ACC112 (cell line): ENCODE measurements around the gene TUBB3.

Source experiments
- H2AFZ ChIP-seq: fragments of 200-600 bp; sonication (generic); one replicate; pipeline ENCODE4 v1.6.0; 2017; ENCODE audit warnings: antibody characterized with exemption, low read length; ENCODE audit not compliant: unreplicated experiment
- H3K27ac ChIP-seq: fragments of 200-600 bp; sonication (generic); 2 replicates; pipeline ENCODE4 v1.5.1; 2014; ENCODE audit warnings: low read depth, mild to moderate bottlenecking, antibody characterized with exemption, low read length, moderate library complexity
- H3K27me3 ChIP-seq: fragments of 200-600 bp; sonication (generic); 2 replicates; pipeline ENCODE4 v1.6.1; 2014; ENCODE audit warnings: mild to moderate bottlenecking, antibody characterized with exemption, low read length, moderate library complexity, mixed read lengths; ENCODE audit not compliant: insufficient read depth
- H3K36me3 ChIP-seq: fragments of 200-600 bp; sonication (generic); 2 replicates; pipeline ENCODE4 v1.6.1; 2016; ENCODE audit warnings: mild to moderate bottlenecking, antibody characterized with exemption, low read length, moderate library complexity, mixed read lengths; ENCODE audit not compliant: insufficient read depth
- H3K4me1 ChIP-seq: fragments of 200-600 bp; sonication (generic); one replicate; pipeline ENCODE4 v1.6.1; 2016; ENCODE audit warnings: low read length, mixed read lengths; ENCODE audit not compliant: insufficient read depth, unreplicated experiment, control insufficient read depth
- H3K4me3 ChIP-seq: fragments of 200-600 bp; sonication (generic); 2 replicates; pipeline ENCODE4 v1.5.1; 2014; ENCODE audit warnings: mild to moderate bottlenecking, low read depth, low read length
- H3K79me2 ChIP-seq: fragments of 200-600 bp; sonication (generic); one replicate; pipeline ENCODE4 v1.6.0; 2016; ENCODE audit warnings: low read length; ENCODE audit not compliant: control insufficient read depth, unreplicated experiment, insufficient read depth

The TUBB3 gene

GRCh38 chr16:89956505-89957215 is 33.5 kb downstream of the TUBB3 start:
- Histone ChIP-seq H3K4me3 (no peak overlapping the region), H3K27ac (no peak overlapping the region), H3K27me3 (no peaks in the 10 kb centered on the region), H3K36me3 (peaks cover 7% of the 10 kb centered on the region; the same call in 1 of the 2 replicates), H3K4me1 (no peaks in the 10 kb centered on the region), H3K79me2 (peaks cover 3% of the 10 kb centered on the region), H2AFZ (no peak overlapping the region)

DNA sequence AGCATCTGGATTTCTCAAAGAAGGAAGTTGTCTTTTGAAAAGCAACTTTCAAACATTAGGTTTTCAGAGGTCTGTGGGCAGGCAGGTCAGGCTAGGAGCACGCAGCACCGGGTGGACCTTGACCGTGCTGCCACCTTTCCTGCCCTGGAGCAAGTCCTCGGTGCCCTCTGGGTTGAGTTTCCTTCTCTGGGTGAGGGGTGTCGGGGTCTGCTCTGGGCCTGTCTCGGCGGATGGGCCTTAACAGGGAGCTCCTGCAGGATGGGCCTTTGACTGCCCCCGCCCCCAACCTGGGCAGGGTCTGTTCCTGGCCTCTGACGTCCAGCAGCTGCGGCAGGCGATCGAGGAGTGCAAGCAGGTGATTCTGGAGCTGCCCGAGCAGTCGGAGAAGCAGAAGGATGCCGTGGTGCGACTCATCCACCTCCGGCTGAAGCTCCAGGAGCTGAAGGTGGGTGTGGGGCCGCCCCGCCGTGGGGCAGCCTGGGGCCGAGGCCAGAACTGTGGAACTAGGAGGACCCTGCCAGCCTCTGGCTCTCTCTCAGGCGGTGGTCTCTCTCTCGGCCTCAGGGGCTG is 34.2 kb downstream of the TUBB3 start:
- Histone ChIP-seq H3K79me2 (peaks cover 3% of the 10 kb centered on the region), H3K4me3 (no peak overlapping the region), H3K27ac (no peak overlapping the region), H2AFZ (no peak overlapping the region), H3K36me3 (peaks cover 7% of the 10 kb centered on the region; the same call in 1 of the 2 replicates), H3K27me3 (no peaks in the 10 kb centered on the region), H3K4me1 (no peaks in the 10 kb centered on the region)

- H3K79me2 ChIP-seq, result no peaks in the 10 kb centered on the region
- H3K4me1 ChIP-seq, result no peaks in the 10 kb centered on the region
- no peak overlapping the region for H3K4me3 ChIP-seq
- H3K27me3 ChIP-seq, result no peaks in the 10 kb centered on the region
- H3K36me3 ChIP-seq, result peaks cover 7% of the 10 kb centered on the region; the same call in 1 of the 2 replicates
- no peak overlapping the region for H3K27ac ChIP-seq
- H2AFZ ChIP-seq, result no peak overlapping the region
Measured at GRCh38 chr16:89958068-89958467, 34.9 kb downstream of the TUBB3 start.

DNA sequence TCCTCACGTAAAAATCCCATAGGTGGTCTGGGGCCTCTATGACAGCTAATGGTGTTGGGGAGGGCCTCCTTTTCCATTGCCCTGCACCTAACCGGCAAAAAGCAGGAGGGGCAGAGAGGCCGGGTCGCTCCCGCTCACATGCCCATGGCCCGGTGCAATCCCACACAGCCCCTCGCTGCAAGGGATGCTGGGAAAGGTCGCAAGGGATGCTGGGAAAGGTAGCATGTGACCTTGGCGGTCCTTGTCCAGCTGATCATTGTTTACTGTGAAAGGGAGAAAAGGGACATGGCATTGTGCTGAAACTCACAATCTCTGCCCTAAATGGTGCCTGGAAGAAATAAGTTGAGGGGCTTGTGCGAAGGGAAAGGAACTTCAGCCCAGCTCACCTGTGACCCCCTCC is 35.5 kb downstream of the TUBB3 start:
- no peak overlapping the region for H3K4me3 ChIP-seq
- H3K79me2 ChIP-seq, result no peaks in the 10 kb centered on the region
- no peaks in the 10 kb centered on the region for H3K27me3 ChIP-seq
- H2AFZ ChIP-seq, result no peak overlapping the region
- H3K36me3 ChIP-seq, result peaks cover 7% of the 10 kb centered on the region; the same call in 1 of the 2 replicates
- H3K4me1 ChIP-seq, result no peaks in the 10 kb centered on the region
- no peak overlapping the region for H3K27ac ChIP-seq

DNA sequence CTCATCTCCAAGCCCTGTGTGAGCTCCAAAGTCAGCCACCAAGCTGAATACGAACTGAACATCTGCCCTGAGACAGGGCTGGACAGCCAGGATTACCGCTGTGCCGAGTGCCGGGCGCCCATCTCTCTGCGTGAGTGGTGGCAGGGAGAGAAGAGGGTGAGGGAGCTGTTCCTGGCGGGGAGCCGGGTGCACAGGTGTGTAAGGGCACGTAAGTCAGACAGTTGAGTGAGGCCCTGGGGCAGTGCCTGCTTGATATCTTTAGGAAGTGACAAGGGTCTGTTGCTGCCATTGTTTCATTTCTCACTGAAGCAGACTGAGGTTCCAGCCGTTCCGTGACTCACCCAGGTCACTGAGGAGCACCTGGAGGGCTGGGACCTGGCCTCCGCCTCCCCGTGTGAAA is 37.8 kb downstream of the TUBB3 start:
- no peak overlapping the region for H3K27ac ChIP-seq
- H2AFZ ChIP-seq, result no peak overlapping the region
- H3K79me2 ChIP-seq, result no peaks in the 10 kb centered on the region
- H3K4me1 ChIP-seq, result no peaks in the 10 kb centered on the region
- no peaks in the 10 kb centered on the region for H3K27me3 ChIP-seq
- H3K4me3 ChIP-seq, result no peak overlapping the region
- H3K36me3 ChIP-seq, result peaks cover 7% of the 10 kb centered on the region; the same call in 1 of the 2 replicates

- H3K36me3 ChIP-seq, result peaks cover 7% of the 10 kb centered on the region; the same call in 1 of the 2 replicates
- H3K27ac ChIP-seq, result no peak overlapping the region
- no peak overlapping the region for H3K4me3 ChIP-seq
- no peaks in the 10 kb centered on the region for H3K4me1 ChIP-seq
- no peaks in the 10 kb centered on the region for H3K27me3 ChIP-seq
- H2AFZ ChIP-seq, result no peak overlapping the region
- H3K79me2 ChIP-seq, result no peaks in the 10 kb centered on the region
Measured at GRCh38 chr16:89961920-89962319, 38.8 kb downstream of the TUBB3 start.

GRCh38 chr16:89962754-89963498 is 39.8 kb downstream of the TUBB3 start:
- Histone ChIP-seq H3K27ac (no peak overlapping the region), H3K79me2 (no peaks in the 10 kb centered on the region), H3K36me3 (peaks cover 6% of the 10 kb centered on the region; the same call in 1 of the 2 replicates)

GRCh38 chr16:89964201-89964600 is 41.1 kb downstream of the TUBB3 start:
- H3K4me3 ChIP-seq, result no peak overlapping the region
- no peaks in the 10 kb centered on the region for H3K36me3 ChIP-seq
- no peaks in the 10 kb centered on the region for H3K27me3 ChIP-seq
- H2AFZ ChIP-seq, result no peak overlapping the region
- H3K79me2 ChIP-seq, result no peaks in the 10 kb centered on the region
- H3K4me1 ChIP-seq, result no peaks in the 10 kb centered on the region
- H3K27ac ChIP-seq, result no peak overlapping the region

More at GRCh38 chr16:89962754-89963498, 39.8 kb downstream of the TUBB3 start:
- no peaks in the 10 kb centered on the region for H3K27me3 ChIP-seq
- no peaks in the 10 kb centered on the region for H3K4me1 ChIP-seq
- H3K4me3 ChIP-seq, result no peak overlapping the region
- H2AFZ ChIP-seq, result no peak overlapping the region

- no peaks in the 10 kb centered on the region for H3K4me1 ChIP-seq
- H3K79me2 ChIP-seq, result peaks cover 4% of the 10 kb centered on the region
- H3K36me3 ChIP-seq, result peaks cover 8% of the 10 kb centered on the region; the same call in 1 of the 2 replicates
- H3K27ac ChIP-seq, result no peak overlapping the region
- H3K4me3 ChIP-seq, result no peak overlapping the region
- no peak overlapping the region for H2AFZ ChIP-seq
- H3K27me3 ChIP-seq, result no peaks in the 10 kb centered on the region
Measured at GRCh38 chr16:89965447-89966225, 42.5 kb downstream of the TUBB3 start.

GRCh38 chr16:89966756-89967155 is 43.6 kb downstream of the TUBB3 start:
- Histone ChIP-seq H3K27me3 (no peaks in the 10 kb centered on the region), H3K4me3 (no peak overlapping the region), H3K36me3 (peaks cover 8% of the 10 kb centered on the region; the same call in 1 of the 2 replicates), H2AFZ (no peak overlapping the region), H3K4me1 (peaks cover 10% of the 10 kb centered on the region), H3K79me2 (peaks cover 15% of the 10 kb centered on the region), H3K27ac (no peak overlapping the region)
